ENCODE data around the gene DST.

DST gene

DNA sequence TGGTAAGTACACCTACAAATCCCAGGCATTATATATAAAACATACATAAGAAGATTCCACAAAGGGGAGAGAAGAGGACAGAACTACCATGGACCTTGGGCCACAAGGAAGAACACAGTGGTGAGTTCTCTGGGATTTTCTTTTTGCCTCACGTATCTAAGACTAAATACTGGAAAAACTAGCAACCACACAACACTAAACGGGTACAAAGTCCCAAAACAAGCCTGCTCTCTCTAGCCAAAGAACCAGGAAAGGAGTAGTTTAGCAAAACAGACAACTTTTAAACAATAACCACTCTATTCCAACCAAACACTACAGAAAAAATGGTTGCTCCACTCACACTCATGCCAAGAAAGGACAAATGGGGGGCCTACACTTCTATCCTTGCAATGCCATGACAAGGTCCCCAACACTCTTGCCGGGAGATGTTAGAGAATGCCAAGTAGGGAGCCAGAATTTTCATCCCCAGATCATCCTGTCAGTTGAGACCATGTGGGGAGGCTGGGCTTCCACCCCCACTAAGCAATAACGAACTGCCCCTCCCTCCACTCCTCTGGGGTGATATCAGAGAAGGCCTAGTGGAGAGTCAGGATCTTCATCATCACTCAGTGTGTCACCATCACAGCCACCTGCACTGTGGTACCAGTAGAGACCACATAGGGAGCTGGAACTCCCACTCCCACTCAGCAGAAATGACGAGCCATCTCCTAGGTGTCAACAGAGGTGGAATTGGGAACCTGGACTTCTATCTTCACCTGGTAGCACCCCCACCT lies 123.5 kb downstream of the DST start:
- H3K27me3 ChIP-seq (ENCODE audit: insufficient read depth, low read length): no peaks in the 10 kb centered on the region
- H3K4me2 ChIP-seq (ENCODE audit: low read length): no peak overlapping the region
- H3K4me1 ChIP-seq (ENCODE audit: insufficient read depth, low read length, severe bottlenecking): no peaks in the 10 kb centered on the region
- TF ChIP-seq EZH2 (IDR thresholded peaks at IDR 0.05; ENCODE audit: borderline replicate concordance, low read length): no peak
- TF ChIP-seq, protein P1, sequence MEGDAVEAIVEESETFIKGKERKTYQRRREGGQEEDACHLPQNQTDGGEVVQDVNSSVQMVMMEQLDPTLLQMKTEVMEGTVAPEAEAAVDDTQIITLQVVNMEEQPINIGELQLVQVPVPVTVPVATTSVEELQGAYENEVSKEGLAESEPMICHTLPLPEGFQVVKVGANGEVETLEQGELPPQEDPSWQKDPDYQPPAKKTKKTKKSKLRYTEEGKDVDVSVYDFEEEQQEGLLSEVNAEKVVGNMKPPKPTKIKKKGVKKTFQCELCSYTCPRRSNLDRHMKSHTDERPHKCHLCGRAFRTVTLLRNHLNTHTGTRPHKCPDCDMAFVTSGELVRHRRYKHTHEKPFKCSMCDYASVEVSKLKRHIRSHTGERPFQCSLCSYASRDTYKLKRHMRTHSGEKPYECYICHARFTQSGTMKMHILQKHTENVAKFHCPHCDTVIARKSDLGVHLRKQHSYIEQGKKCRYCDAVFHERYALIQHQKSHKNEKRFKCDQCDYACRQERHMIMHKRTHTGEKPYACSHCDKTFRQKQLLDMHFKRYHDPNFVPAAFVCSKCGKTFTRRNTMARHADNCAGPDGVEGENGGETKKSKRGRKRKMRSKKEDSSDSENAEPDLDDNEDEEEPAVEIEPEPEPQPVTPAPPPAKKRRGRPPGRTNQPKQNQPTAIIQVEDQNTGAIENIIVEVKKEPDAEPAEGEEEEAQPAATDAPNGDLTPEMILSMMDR (IDR thresholded peaks at IDR 0.05; ENCODE audit: low read length): no peak
- H3K4me3 ChIP-seq (ENCODE audit: low read depth, low read length, poor library complexity, severe bottlenecking): no peak overlapping the region
- H3K36me3 ChIP-seq (ENCODE audit: insufficient read depth, low read length): no peaks in the 10 kb centered on the region
- H3K9me2 ChIP-seq (ENCODE audit: low read depth, low read length): no peaks in the 10 kb centered on the region
- no peaks in the 10 kb centered on the region for H3K79me2 ChIP-seq (ENCODE audit: insufficient read depth, low read length)
- H4K20me1 ChIP-seq (ENCODE audit: insufficient read depth, low read length): no peaks in the 10 kb centered on the region
- H3K9ac ChIP-seq (ENCODE audit: low read length): no peak overlapping the region
- no peaks in the 10 kb centered on the region for H3F3A ChIP-seq (ENCODE audit: insufficient read depth, low read length)
- H3K27ac ChIP-seq (ENCODE audit: low read depth, low read length, poor library complexity, severe bottlenecking): no peak overlapping the region
- H2AFZ ChIP-seq (ENCODE audit: low read length): no peak overlapping the region
- H3K9me3 ChIP-seq (ENCODE audit: low read length): no peaks in the 10 kb centered on the region

DNA sequence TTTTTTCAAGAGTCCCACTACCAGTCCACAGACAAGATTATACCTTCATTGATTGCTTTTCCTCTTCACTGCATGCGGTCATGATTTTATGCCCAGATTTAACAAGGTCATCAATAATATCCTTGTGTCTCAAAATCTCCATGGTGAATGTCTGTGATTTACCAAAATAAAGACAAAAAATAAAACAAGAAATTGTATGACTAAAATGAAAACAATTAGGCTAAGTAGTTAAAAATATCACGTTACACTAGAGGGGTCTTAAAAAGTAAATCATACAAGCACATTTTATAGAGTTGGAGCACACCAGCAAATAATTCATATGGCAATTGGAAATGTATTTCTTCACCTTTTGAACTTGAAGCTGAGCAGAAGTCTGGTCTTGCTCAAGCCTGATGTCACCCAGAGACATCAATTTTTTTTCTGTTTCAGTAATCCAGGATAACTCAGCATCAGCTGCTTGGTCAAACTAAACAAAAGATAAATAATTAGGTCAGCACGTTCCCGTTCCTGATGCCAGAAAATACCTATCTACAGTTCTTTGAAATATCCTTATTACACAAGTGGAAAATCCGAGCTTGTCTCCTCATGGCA lies 125.4 kb downstream of the DST start:
- TF ChIP-seq, protein P1 (IDR thresholded peaks at IDR 0.05; ENCODE audit: low read length): no peak
- no peak for TF ChIP-seq EZH2 (IDR thresholded peaks at IDR 0.05; ENCODE audit: borderline replicate concordance, low read length)
- Histone ChIP-seq H3K79me2 (ENCODE audit: insufficient read depth, low read length) (no peaks in the 10 kb centered on the region), H3K27ac (ENCODE audit: low read depth, low read length, poor library complexity, severe bottlenecking) (no peak overlapping the region)

DNA sequence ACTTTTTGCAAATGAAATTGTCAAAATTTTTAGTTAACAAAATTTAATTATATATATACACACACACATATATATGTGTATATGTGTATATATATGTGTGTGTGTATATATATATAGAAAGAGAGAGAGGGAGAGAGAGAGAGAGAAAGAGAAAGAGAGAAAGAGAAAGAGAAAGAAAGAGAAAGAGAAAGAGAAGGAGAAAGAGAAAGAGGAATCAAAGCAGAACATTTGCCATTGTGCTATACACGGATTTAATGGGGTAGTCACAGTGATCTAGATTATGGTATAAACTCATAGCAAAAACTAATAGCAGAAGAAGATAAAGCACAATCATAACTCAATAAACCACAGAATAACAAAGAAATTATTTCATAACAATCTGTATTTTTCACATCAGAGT lies 126.7 kb downstream of the DST start:
- Histone ChIP-seq H3K79me2 (ENCODE audit: insufficient read depth, low read length) (no peaks in the 10 kb centered on the region), H3K27me3 (ENCODE audit: insufficient read depth, low read length) (no peaks in the 10 kb centered on the region), H3K4me3 (ENCODE audit: low read depth, low read length, poor library complexity, severe bottlenecking) (no peak overlapping the region), H3K9me2 (ENCODE audit: low read depth, low read length) (no peaks in the 10 kb centered on the region), H3K9ac (ENCODE audit: low read length) (no peak overlapping the region), H4K20me1 (ENCODE audit: insufficient read depth, low read length) (no peaks in the 10 kb centered on the region), H3K27ac (ENCODE audit: low read depth, low read length, poor library complexity, severe bottlenecking) (no peak overlapping the region), H3K36me3 (ENCODE audit: insufficient read depth, low read length) (no peaks in the 10 kb centered on the region), H2AFZ (ENCODE audit: low read length) (no peak overlapping the region), H3K4me1 (ENCODE audit: insufficient read depth, low read length, severe bottlenecking) (no peaks in the 10 kb centered on the region), H3K4me2 (ENCODE audit: low read length) (no peak overlapping the region), H3K9me3 (ENCODE audit: low read length) (no peaks in the 10 kb centered on the region), H3F3A (ENCODE audit: insufficient read depth, low read length) (no peaks in the 10 kb centered on the region)
- TF ChIP-seq, protein P1 (IDR thresholded peaks at IDR 0.05; ENCODE audit: low read length): no peak
- no peak for TF ChIP-seq EZH2 (IDR thresholded peaks at IDR 0.05; ENCODE audit: borderline replicate concordance, low read length)

More for the DNA sequence above, 125.4 kb downstream of the DST start:
- Histone ChIP-seq H3K4me3 (ENCODE audit: low read depth, low read length, poor library complexity, severe bottlenecking) (no peak overlapping the region), H2AFZ (ENCODE audit: low read length) (no peak overlapping the region), H3K4me1 (ENCODE audit: insufficient read depth, low read length, severe bottlenecking) (no peaks in the 10 kb centered on the region), H3K36me3 (ENCODE audit: insufficient read depth, low read length) (no peaks in the 10 kb centered on the region), H3K9me2 (ENCODE audit: low read depth, low read length) (no peaks in the 10 kb centered on the region), H4K20me1 (ENCODE audit: insufficient read depth, low read length) (no peaks in the 10 kb centered on the region), H3F3A (ENCODE audit: insufficient read depth, low read length) (no peaks in the 10 kb centered on the region), H3K4me2 (ENCODE audit: low read length) (no peak overlapping the region), H3K9ac (ENCODE audit: low read length) (no peak overlapping the region), H3K27me3 (ENCODE audit: insufficient read depth, low read length) (no peaks in the 10 kb centered on the region), H3K9me3 (ENCODE audit: low read length) (no peaks in the 10 kb centered on the region)
